GM21447 (cell line): ENCODE measurements around the gene CHL1.

Experiments
- ATAC-seq: cut with Tn5 transposase; IDR thresholded peaks from one replicate; pipeline ENCODE4 v1.9.1; 2021; ENCODE audit not compliant: unreplicated experiment

Gene CHL1

GRCh38 chr3:212432-212831 lies 15.9 kb downstream of the CHL1 start:
- ATAC-seq, result peak; percentile 97

- no peak for ATAC-seq
Observed at GRCh38 chr3:217099-217813, 20.7 kb downstream of the CHL1 start.

- no peak for ATAC-seq
Observed at GRCh38 chr3:217948-218347, 21.4 kb downstream of the CHL1 start.

GRCh38 chr3:228442-229182 lies 32.0 kb downstream of the CHL1 start:
- ATAC-seq, result no peak

GRCh38 chr3:229183-229661 lies 32.7 kb downstream of the CHL1 start:
- no peak for ATAC-seq

GRCh38 chr3:236881-237280 lies 40.3 kb downstream of the CHL1 start:
- ATAC-seq, result no peak

GRCh38 chr3:242602-243355 lies 46.2 kb downstream of the CHL1 start:
- no peak for ATAC-seq

- ATAC-seq, result no peak
Observed at GRCh38 chr3:243356-243725, 46.8 kb downstream of the CHL1 start.

- ATAC-seq, result no peak
Observed at GRCh38 chr3:244041-244440, 47.5 kb downstream of the CHL1 start.

GRCh38 chr3:247916-248315 lies 51.4 kb downstream of the CHL1 start:
- no peak for ATAC-seq

GRCh38 chr3:248864-249520 lies 52.4 kb downstream of the CHL1 start:
- no peak for ATAC-seq

GRCh38 chr3:249587-250262 lies 53.2 kb downstream of the CHL1 start:
- no peak for ATAC-seq

- no peak for ATAC-seq
Observed at GRCh38 chr3:256501-256900, 59.9 kb downstream of the CHL1 start.

- no peak for ATAC-seq
Observed at GRCh38 chr3:257826-258225, 61.3 kb downstream of the CHL1 start.

GRCh38 chr3:260898-261297 lies 64.3 kb downstream of the CHL1 start:
- no peak for ATAC-seq

GRCh38 chr3:263393-263792 lies 66.8 kb downstream of the CHL1 start:
- no peak for ATAC-seq

- no peak for ATAC-seq
Observed at GRCh38 chr3:264394-265156, 68.0 kb downstream of the CHL1 start.

GRCh38 chr3:267101-267500 lies 70.5 kb downstream of the CHL1 start:
- no peak for ATAC-seq

- ATAC-seq, result peak; percentile 56
Observed at GRCh38 chr3:270688-271087, 74.1 kb downstream of the CHL1 start.

GRCh38 chr3:274927-275326 lies 78.4 kb downstream of the CHL1 start:
- no peak for ATAC-seq
